ENCODE results near the gene STAT5B. TPM values are rescaled to one million over a fixed set of nuclear protein-coding genes. Genes with fewer than 3 reads are reported as not detected.

STAT5B gene
- total and polyA plus RNA-seq, 2 of the 13 experiments (the other 11 are each of a cell fraction or from before 2014, with no cell fraction given) = 21.0 to 42.8 TPM

DNA sequence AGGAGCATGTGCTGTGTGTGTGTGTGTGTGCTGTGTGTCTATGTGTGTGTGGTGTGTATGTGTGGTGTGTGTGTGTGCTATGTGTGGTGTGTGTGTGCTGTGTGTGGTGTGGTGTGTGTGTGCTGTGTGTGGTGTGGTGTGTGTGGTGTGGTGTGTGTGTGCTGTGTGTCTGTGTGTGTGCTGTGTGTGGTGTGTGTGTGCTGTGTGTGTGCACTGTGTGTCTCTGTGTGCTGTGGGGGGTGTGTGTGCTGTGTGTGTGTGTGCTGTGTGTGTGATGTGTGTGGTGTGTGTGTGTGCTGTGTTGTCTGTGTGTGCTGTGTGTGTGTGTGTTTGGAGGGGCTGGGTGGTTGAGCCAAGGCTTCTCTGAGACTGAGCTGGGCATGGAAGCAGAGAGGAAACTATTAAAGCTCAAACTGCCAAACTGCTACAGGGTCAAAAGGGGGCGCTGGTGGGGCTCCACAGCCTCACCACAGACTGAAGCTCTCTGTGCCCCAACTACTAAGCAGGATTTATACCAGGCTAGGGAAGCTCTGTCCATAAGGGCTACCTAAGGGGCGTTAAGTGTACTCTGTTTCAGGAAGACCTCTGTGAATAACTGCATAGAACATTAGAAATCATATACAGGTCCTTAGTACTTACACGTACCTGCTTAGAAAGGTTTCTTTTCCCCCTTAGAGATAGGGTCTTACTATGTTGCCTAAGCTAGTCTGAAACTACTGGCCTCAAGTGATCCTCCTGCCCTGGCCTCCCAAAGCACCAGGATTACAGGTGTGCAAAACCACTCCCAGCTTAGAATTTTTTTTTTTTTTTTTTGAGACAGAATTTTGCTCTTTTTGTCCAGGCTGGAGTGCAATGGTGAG lies 54.1 kb downstream of the STAT5B start (continued):
- TF ChIP-seq, protein P1, sequence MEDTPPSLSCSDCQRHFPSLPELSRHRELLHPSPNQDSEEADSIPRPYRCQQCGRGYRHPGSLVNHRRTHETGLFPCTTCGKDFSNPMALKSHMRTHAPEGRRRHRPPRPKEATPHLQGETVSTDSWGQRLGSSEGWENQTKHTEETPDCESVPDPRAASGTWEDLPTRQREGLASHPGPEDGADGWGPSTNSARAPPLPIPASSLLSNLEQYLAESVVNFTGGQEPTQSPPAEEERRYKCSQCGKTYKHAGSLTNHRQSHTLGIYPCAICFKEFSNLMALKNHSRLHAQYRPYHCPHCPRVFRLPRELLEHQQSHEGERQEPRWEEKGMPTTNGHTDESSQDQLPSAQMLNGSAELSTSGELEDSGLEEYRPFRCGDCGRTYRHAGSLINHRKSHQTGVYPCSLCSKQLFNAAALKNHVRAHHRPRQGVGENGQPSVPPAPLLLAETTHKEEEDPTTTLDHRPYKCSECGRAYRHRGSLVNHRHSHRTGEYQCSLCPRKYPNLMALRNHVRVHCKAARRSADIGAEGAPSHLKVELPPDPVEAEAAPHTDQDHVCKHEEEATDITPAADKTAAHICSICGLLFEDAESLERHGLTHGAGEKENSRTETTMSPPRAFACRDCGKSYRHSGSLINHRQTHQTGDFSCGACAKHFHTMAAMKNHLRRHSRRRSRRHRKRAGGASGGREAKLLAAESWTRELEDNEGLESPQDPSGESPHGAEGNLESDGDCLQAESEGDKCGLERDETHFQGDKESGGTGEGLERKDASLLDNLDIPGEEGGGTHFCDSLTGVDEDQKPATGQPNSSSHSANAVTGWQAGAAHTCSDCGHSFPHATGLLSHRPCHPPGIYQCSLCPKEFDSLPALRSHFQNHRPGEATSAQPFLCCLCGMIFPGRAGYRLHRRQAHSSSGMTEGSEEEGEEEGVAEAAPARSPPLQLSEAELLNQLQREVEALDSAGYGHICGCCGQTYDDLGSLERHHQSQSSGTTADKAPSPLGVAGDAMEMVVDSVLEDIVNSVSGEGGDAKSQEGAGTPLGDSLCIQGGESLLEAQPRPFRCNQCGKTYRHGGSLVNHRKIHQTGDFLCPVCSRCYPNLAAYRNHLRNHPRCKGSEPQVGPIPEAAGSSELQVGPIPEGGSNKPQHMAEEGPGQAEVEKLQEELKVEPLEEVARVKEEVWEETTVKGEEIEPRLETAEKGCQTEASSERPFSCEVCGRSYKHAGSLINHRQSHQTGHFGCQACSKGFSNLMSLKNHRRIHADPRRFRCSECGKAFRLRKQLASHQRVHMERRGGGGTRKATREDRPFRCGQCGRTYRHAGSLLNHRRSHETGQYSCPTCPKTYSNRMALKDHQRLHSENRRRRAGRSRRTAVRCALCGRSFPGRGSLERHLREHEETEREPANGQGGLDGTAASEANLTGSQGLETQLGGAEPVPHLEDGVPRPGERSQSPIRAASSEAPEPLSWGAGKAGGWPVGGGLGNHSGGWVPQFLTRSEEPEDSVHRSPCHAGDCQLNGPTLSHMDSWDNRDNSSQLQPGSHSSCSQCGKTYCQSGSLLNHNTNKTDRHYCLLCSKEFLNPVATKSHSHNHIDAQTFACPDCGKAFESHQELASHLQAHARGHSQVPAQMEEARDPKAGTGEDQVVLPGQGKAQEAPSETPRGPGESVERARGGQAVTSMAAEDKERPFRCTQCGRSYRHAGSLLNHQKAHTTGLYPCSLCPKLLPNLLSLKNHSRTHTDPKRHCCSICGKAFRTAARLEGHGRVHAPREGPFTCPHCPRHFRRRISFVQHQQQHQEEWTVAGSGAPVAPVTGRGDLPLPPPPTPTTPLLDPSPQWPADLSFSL (CRISPR knock-in tag; IDR thresholded peaks at IDR 0.05) = peak; percentile 80
- TF ChIP-seq KLF13 (CRISPR knock-in tag; IDR thresholded peaks at IDR 0.05) = 0 out of 2 replicates have a peak, but pooled peaks have one; percentile 72
- TF ChIP-seq, protein P2, sequence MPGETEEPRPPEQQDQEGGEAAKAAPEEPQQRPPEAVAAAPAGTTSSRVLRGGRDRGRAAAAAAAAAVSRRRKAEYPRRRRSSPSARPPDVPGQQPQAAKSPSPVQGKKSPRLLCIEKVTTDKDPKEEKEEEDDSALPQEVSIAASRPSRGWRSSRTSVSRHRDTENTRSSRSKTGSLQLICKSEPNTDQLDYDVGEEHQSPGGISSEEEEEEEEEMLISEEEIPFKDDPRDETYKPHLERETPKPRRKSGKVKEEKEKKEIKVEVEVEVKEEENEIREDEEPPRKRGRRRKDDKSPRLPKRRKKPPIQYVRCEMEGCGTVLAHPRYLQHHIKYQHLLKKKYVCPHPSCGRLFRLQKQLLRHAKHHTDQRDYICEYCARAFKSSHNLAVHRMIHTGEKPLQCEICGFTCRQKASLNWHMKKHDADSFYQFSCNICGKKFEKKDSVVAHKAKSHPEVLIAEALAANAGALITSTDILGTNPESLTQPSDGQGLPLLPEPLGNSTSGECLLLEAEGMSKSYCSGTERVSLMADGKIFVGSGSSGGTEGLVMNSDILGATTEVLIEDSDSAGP (CRISPR knock-in tag; IDR thresholded peaks at IDR 0.05; ENCODE audit: borderline replicate concordance) = peak; percentile 43; the same call in 1 of the 2 replicates
- no peak for TF ChIP-seq TCF12 (IDR thresholded peaks at IDR 0.05)
- TF ChIP-seq TCF12 (CRISPR knock-in tag; IDR thresholded peaks at IDR 0.05) = no peak
- no peak for TF ChIP-seq MZF1 (CRISPR knock-in tag; IDR thresholded peaks at IDR 0.05; ENCODE audit: borderline replicate concordance)
- 0 out of 2 replicates have a peak, but pooled peaks have one; percentile 31 for TF ChIP-seq SIN3B (IDR thresholded peaks at IDR 0.05; ENCODE audit: low read length)
- no peak for TF ChIP-seq ZBTB3 (CRISPR knock-in tag; IDR thresholded peaks at IDR 0.05; ENCODE audit: borderline replicate concordance, low read depth)
- 0 out of 2 replicates have a peak, but pooled peaks have one; percentile 25 for TF ChIP-seq IRF2 (CRISPR knock-in tag; IDR thresholded peaks at IDR 0.05)
- TF ChIP-seq HNRNPL (IDR thresholded peaks at IDR 0.05; ENCODE audit: low read depth, low read length) = peak; percentile 86
- peak; percentile 82 for TF ChIP-seq RAD21 (CRISPR knock-in tag; IDR thresholded peaks at IDR 0.05)
- TF ChIP-seq MTF1 (CRISPR knock-in tag; IDR thresholded peaks at IDR 0.05) = no peak
- TF ChIP-seq ARNT2 (CRISPR knock-in tag; IDR thresholded peaks at IDR 0.05; ENCODE audit: low read depth) = 0 out of 2 replicates have a peak, but pooled peaks have one; percentile 26
- TF ChIP-seq ZBTB38 (CRISPR knock-in tag; IDR thresholded peaks at IDR 0.05) = 0 out of 2 replicates have a peak, but pooled peaks have one; percentile 42
- TF ChIP-seq ZNF839 (CRISPR knock-in tag; IDR thresholded peaks at IDR 0.05; ENCODE audit: borderline replicate concordance) = 0 out of 2 replicates have a peak, but pooled peaks have one; percentile 70
- no peak for TF ChIP-seq SETDB1 (CRISPR knock-in tag; IDR thresholded peaks at IDR 0.05; ENCODE audit: borderline replicate concordance)
- TF ChIP-seq KLF9 (CRISPR knock-in tag; IDR thresholded peaks at IDR 0.05; ENCODE audit: low read depth) = no peak
- no peak for TF ChIP-seq IRX3 (CRISPR knock-in tag; IDR thresholded peaks at IDR 0.05; ENCODE audit: borderline replicate concordance, low read depth)
- TF ChIP-seq IKZF1 (IDR thresholded peaks at IDR 0.05) = peak; percentile 76; the same call in 1 of the 2 replicates
- no peak for TF ChIP-seq MEF2D (CRISPR knock-in tag; IDR thresholded peaks at IDR 0.05)
- TF ChIP-seq ZNF282 (IDR thresholded peaks at IDR 0.05; ENCODE audit: partially characterized antibody) = peak; percentile 40
- no peak for TF ChIP-seq HDAC6 (IDR thresholded peaks at IDR 0.05; ENCODE audit: low read depth, low read length)
- no peak for TF ChIP-seq NR2F6 (IDR thresholded peaks at IDR 0.05)
- 0 out of 2 replicates have a peak, but pooled peaks have one; percentile 20 for TF ChIP-seq NR2F6 (CRISPR knock-in tag; IDR thresholded peaks at IDR 0.05)
